GM12873 (cell line): Measurements from ENCODE around the gene UBE2M.

Experiments used
- TF ChIP-seq, protein P1 (sequence below): IDR thresholded peaks from 2 replicates; pipeline ENCODE4 v1.5.1; 2012; ENCODE audit warnings: low read depth, mild to moderate bottlenecking, moderate library complexity, low read length, control low read depth; ENCODE audit not compliant: insufficient read depth; ENCODE audit errors: missing control alignments

The UBE2M gene

DNA sequence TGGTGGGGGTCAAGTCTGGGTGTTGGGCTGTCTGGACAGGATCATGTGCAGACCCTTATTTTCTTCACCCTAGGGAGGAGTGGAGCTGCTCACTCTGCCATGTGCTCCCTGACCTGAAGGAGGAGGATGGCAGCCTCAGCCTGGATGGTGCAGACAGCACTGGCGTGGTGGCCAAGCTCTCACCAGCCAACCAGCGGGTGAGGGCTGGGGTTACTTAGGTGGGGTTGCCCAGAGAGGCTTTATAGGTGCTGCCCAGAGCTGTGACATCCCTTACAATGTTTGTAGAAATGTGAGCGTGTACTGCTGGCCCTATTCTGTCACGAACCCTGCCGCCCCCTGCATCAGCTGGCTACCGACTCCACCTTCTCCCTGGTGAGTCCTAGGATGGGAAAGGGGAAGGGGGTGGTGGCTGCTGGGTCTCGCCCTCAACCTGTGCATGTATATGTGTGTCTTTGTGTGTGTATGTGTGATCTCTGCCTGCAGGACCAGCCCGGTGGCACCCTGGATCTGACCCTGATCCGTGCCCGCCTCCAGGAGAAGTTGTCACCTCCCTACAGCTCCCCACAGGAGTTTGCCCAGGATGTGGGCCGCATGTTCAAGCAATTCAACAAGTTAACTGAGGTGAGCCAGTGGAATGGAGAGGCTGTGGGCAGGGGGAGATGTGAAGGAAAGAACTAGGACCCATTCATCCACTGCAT lies 8.6 kb downstream of the UBE2M start:
- TF ChIP-seq, protein P1, sequence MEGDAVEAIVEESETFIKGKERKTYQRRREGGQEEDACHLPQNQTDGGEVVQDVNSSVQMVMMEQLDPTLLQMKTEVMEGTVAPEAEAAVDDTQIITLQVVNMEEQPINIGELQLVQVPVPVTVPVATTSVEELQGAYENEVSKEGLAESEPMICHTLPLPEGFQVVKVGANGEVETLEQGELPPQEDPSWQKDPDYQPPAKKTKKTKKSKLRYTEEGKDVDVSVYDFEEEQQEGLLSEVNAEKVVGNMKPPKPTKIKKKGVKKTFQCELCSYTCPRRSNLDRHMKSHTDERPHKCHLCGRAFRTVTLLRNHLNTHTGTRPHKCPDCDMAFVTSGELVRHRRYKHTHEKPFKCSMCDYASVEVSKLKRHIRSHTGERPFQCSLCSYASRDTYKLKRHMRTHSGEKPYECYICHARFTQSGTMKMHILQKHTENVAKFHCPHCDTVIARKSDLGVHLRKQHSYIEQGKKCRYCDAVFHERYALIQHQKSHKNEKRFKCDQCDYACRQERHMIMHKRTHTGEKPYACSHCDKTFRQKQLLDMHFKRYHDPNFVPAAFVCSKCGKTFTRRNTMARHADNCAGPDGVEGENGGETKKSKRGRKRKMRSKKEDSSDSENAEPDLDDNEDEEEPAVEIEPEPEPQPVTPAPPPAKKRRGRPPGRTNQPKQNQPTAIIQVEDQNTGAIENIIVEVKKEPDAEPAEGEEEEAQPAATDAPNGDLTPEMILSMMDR = no peak

DNA sequence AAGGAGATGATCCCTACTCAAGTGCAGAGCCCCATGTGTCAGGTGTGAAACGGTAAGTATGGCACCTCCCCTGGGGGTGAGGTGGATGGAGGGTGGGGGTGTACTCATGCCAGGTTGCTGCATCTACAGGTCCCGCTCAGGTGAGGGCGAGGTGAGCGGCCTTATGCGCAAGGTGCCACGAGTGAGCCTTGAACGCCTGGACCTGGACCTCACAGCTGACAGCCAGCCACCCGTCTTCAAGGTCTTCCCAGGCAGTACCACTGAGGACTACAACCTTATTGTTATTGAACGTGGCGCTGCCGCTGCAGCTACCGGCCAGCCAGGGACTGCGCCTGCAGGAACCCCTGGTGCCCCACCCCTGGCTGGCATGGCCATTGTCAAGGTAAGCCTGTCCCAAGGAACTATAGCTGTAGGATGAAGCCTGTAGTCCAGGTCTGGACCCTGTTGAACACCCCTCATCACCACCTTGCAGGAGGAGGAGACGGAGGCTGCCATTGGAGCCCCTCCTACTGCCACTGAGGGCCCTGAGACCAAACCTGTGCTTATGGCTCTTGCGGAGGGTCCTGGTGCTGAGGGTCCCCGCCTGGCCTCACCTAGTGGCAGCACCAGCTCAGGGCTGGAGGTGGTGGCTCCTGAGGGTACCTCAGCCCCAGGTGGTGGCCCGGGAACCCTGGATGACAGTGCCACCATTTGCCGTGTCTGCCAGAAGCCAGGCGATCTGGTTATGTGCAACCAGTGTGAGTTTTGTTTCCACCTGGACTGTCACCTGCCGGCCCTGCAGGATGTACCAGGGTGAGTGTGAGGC lies 9.3 kb downstream of the UBE2M start:
- TF ChIP-seq, protein P1 = no peak

DNA sequence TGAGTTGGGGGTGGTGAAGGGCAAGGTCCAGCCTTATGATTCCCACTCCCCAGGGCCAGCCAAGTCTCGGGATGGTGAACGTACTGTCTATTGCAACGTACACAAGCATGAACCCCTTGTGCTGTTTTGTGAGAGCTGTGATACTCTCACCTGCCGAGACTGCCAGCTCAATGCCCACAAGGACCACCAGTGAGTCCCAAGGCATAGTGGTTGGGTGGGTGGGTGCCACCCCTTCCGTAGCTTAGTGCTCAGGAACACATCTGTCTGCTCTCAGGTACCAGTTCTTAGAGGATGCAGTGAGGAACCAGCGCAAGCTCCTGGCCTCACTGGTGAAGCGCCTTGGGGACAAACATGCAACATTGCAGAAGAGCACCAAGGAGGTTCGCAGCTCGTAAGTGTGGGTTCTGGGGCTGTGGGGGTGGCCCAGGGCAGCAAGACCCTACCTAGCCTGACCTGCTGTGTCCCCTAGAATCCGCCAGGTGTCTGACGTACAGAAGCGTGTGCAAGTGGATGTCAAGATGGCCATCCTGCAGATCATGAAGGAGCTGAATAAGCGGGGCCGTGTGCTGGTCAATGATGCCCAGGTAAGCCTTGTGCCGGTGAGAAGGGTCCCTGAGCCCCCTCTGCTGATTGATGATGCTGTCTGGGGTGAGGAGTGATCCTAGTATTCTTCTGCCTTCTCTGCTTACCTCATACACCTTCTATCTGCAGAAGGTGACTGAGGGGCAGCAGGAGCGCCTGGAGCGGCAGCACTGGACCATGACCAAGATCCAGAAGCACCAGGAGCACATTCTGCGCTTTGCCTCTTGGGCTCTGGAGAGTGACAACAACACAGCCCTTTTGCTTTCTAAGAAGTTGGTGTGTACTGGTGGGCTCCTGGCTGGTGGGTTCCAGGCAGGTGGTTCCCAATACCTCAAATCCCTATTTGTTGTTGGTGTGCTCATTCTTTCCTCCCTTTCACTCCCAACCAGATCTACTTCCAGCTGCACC lies 10.8 kb downstream of the UBE2M start:
- TF ChIP-seq, protein P1 = no peak

DNA sequence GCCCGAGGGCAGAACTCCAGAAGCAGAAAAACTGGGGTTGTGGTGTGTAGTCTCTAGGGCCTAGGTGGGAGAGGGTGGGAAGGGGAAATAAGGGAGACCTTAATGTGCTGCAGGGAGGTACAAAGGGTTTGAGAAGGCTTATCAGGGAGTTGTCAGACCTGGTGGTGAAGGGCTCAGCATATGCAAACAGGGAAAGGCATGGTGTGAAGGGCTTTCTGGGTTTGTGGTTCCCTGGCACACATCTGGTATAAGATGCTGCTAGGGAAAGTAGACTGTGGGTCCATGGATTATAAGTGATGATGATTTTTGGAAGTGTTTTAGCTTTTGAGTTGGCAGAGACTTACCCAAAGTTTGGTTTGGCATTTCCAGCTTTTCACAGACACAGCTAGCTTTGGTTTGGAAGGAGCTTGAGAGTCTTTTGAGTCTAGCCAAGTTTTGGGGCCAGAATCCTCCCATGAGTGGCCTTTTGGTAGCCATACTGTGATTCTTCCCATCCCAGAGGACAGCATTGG lies 12.3 kb downstream of the UBE2M start:
- TF ChIP-seq, protein P1 = no peak

DNA sequence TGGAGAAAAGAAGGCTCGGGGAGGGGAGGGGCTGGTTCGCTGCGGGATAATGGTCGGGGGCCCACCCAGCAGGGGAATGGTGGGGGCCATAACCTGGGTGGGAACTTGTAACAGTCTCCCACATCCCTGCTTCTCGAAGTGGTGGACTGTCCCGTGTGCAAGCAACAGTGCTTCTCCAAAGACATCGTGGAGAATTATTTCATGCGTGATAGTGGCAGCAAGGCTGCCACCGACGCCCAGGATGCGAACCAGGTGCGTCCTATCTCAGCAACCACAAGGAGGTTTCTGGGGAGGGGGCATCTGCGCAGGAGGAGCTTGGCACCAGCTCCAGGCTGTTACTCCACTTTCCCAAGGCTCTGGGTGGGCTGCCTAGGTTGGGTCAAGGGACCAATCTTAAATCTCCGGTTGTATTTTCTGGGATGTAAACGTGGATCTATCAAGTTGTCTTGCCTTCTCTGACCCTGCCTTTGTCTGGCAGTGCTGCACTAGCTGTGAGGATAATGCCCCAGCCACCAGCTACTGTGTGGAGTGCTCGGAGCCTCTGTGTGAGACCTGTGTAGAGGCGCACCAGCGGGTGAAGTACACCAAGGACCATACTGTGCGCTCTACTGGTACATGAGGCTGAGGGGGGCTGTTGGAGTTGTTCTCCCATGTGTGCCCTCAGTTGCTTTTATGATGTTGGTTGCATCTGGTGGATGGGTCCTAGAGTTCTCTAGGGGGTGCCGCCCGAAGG lies 13.0 kb downstream of the UBE2M start:
- TF ChIP-seq, protein P1 = no peak

DNA sequence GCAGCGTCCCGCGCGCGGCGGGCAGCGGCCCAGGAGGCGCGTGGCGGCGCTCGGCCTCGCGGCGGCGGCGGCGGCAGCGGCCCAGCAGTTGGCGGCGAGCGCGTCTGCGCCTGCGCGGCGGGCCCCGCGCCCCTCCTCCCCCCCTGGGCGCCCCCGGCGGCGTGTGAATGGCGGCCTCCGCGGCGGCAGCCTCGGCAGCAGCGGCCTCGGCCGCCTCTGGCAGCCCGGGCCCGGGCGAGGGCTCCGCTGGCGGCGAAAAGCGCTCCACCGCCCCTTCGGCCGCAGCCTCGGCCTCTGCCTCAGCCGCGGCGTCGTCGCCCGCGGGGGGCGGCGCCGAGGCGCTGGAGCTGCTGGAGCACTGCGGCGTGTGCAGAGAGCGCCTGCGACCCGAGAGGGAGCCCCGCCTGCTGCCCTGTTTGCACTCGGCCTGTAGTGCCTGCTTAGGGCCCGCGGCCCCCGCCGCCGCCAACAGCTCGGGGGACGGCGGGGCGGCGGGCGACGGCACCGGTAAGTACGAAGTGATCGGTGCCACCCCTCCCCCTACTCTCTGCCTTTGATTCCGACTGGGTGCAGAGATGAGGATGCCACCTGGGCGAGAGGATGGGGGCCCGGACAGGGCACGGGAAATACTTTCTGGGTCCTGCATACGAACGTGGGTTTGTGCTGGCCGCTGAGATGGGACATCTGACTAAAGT lies 13.7 kb downstream of the UBE2M start:
- TF ChIP-seq, protein P1 = no peak
